ENCODE results near the gene BRWD1.
"Not testable (repeated sequence)": the region's sequence is repeated elsewhere in the genome, so short reads cannot be mapped to it uniquely, and the experiment has no call there.

The BRWD1 gene

GRCh38 chr21:39176271-39176709, 137.1 kb downstream of the BRWD1 start:
- DNase-seq (ENCODE audit: low read depth in 1 of 2, low spot score in 1 of 2): no peak

- DNase-seq (ENCODE audit: low read depth in 1 of 2, low spot score in 1 of 2): no peak
Observed at GRCh38 chr21:39175665-39176064, 137.8 kb downstream of the BRWD1 start.

DNA sequence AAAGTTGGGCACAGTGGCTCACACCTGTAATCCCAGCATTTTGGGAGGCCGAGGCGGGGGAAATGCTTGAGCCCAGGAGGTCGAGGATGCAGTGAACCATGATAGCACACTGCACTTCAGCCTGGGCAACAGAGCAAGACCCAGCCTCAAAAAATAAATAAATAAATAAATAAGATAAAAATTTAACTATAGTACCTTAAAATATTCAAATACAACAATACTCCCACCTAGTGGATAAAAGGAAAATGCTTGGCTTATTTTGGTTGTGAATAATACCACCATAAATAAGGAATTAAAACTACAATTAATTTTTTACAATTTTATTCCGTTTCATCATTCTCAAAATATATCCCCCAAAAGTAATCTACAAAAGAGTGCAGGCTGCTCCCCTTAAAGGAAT, 138.3 kb downstream of the BRWD1 start:
- no peak for DNase-seq (ENCODE audit: low read depth in 1 of 2, low spot score in 1 of 2)

- no peak for DNase-seq (ENCODE audit: low read depth in 1 of 2, low spot score in 1 of 2)
Observed at GRCh38 chr21:39173716-39174680, 139.4 kb downstream of the BRWD1 start.

GRCh38 chr21:39169906-39170305, 143.5 kb downstream of the BRWD1 start:
- DNase-seq (ENCODE audit: low read depth in 1 of 2, low spot score in 1 of 2): no peak

DNA sequence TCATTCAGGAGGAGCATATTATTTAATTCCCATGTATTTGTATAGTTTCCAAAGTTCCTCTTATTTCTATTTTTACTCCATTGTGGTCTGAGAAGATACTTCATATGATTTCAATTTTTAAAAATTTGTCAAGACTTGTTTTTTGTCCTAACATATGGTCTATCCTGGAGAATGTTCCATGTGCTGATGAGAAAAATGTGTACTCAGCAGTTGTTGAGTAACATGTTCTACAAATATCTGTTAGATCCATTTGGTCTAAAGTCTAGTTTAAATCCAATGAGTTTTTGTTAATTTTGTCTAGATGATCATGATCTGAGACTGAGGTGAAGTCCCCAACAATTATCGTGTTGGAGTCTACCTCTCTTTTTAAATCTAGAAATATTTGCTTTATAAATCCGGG, 144.6 kb downstream of the BRWD1 start:
- DNase-seq (ENCODE audit: low read depth in 1 of 2, low spot score in 1 of 2): no peak

DNA sequence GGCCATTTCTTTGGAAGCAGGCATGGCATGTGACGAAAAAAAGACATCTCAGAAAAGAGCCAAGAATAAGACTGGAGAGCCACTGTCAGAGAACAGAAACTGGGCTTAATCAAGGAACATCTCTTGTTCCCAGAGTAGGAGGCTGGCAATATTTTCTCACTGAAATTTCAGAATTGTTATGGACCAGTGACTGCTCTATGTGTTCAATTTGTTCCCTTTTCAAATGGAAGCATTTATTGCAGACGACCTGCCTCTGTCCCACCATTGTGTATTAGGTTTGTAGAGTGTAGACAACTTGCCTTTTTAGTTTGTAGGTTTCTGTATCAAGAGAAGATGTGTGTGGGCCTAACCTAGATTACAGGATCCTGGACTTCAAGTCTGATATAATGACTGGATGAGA, 148.9 kb downstream of the BRWD1 start:
- no peak for DNase-seq (ENCODE audit: low read depth in 1 of 2, low spot score in 1 of 2)

DNA sequence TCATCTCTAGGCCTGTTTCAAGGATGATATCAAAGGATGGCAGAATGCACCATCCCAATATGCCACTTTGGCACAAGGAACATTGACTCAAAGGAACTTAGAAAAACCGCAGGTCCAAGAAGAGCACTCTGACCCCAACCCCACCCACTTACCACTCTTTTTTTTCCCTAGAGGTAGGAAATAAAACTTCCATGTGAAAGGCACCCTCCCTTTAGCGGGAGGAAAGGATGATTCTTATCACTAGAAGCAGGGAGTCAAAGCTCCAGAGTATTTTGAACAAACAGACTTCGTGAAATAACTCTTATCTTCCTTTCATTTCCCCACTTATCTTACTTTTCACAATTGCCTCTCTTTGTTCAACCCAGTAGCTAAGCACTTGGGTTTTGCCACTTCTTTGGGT, 152.4 kb downstream of the BRWD1 start:
- no peak for DNase-seq (ENCODE audit: low read depth in 1 of 2, low spot score in 1 of 2)

DNA sequence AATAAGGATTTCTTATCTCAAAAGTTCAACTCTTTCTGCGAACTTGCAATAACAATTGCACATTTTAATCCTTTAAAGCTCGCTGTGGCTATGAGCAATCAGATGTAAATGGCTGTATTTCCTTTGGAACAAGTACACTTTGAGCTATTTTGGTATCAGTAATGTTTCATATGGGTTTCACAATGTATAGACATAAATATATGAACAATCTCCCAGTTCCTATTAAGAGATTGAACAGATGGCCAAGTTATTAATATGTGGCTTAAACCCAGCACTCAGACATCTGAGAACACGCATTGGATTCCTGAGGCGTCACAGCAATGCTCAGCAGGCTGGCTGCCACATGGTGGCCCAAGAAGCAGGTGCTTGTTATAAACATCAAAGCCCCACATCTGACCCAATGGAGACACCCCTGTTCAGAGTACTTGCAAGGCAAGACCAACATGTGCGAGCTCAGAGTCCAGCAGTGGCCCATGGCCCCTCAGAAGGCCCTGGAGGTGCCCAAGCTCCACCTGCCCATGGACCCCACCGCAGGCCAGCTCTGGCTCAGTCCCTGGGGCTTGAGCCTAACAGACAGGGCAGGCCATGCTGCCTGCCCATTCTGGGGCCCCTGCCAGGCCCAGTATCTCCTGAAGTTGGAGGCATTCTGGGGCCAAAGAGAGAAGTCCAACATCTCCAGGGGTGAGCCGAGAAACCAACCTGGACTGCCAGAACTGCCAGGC, 153.9 kb downstream of the BRWD1 start:
- no peak for DNase-seq (ENCODE audit: low read depth in 1 of 2, low spot score in 1 of 2)

DNA sequence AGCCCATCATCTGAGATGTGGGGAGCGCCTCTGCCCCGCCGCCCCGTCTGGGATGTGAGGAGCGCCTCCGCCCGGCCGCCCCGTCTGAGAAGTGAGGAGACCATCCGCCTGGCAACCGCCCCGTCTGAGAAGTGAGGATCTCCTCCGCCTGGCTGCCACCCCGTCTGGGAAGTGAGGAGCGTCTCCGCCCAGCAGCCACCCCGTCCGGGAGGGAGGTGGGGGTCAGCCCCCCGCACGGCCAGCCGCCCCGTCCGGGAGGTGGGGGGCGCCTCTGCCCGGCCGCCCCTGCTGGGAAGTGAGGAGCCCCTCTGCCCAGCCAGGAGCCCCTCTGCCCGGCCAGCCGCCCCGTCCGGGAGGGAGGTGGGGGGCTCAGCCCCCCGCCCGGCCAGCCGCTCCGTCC, 156.2 kb downstream of the BRWD1 start:
- DNase-seq (ENCODE audit: low read depth in 1 of 2, low spot score in 1 of 2): not testable (repeated sequence)

DNA sequence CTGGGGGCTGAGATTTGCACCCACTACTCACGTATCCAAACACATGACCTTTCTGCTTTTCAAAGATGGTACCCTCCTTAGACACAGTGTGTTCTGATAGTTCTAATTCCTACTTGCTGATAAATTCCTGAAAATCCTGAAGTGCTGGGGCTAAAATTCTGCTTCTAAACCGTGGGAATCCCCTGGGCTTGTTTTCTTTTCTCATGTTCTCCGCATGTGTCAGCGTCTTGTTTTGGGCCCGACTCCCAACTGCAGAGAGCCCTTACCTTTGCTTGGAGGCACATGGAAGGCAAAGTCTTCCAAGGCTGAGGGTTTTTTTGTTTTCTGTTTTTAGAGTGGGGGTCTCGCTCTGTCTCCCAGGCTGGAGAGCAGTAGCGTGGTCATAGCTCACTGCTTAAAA, 157.4 kb downstream of the BRWD1 start:
- no peak for DNase-seq (ENCODE audit: low read depth in 1 of 2, low spot score in 1 of 2)

DNA sequence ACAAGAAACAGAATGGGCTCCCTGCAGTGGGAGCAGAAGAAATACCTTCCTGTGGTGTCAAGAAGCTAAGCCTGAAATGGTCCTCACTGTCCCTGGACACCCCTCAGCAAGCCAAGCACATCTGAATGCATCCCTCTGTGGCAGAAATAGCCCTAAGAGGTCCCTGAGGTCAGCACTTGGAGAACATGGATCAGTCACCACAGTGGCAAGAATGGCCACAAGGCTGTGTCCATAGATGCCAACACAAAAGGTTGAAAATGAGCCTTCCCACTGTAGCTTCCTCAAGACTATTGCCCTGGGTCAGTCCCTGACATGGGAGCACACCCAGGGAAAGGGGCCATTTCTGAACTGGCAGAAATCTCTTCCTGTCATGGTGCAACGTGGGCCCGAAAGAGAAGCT, 157.9 kb downstream of the BRWD1 start:
- no peak for DNase-seq (ENCODE audit: low read depth in 1 of 2, low spot score in 1 of 2)

DNA sequence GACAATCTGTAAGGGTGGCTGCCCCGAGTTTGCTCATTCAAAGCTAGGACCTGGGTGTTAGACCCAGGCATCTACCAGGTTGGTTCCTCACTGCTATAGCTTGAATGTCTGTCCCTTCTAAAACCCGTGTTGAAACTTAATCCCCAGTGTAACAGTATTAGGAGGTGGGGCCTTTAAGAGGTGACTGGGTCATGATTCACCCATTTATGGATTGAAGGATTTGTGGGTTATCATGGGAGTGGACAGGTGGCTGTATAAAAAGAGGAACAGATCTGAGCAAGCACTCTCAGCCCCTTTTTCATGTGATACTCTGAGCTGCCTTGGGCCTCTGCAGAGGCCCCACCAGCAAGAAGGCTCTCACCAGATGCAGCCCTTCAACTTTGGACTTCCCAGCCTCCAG, 159.6 kb downstream of the BRWD1 start:
- DNase-seq (ENCODE audit: low read depth in 1 of 2, low spot score in 1 of 2): no peak

DNA sequence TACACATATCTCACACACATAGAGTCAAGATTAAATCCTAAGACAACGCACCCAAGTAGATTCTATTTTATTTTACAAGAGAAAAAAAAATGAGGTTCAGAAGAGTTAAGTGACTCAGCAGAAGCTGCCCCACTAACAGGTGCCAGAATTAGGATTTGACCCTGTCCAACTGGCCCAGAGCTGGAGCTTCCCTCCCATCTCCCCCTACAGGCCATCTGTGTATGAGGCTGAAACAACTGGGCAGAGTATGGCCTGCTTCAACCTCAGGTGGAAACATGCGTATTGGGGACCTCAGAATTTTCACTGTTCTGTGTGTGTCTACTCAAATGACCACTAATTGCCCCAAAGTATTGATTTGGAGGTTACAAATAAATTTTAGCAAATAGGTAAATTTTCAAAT, 160.1 kb downstream of the BRWD1 start:
- DNase-seq (ENCODE audit: low read depth in 1 of 2, low spot score in 1 of 2): no peak

DNA sequence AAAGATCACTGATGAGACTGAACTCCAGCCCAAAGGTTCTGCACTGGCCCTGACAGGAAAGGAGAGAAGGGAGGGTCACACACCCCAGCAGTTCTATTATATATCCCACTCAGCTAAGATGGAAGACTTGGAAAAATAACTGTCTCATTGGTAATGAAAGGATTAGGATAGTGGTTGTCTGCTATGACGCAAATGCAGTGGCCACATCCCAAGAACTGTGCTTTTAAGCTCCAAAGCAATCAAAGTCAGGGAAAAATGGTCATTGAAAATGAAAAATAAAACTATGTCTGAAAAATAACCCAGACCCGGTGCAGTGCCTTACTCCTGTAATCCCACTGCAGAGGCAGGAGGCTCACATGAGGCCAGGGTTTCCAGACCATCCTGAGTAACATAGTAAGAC, 161.2 kb downstream of the BRWD1 start:
- no peak for DNase-seq (ENCODE audit: low read depth in 1 of 2, low spot score in 1 of 2)

DNA sequence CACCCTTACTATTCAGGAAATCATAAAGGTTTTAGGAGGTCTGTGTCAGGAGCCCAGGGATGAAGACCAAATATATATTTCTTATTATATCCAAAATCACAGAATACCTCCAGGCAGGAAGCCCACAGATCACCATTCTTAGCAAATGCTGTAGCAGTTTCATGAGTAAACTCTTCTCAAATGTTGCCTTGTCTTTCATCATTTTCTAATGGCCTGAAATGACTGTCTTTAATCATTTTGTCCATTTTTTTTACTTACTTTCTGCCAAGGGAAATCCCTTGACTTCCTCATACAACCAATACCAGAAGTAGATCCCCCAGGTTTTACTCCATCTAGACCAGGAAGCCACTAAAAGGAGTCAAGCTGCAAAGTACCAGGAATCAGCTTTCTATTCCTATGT, 162.6 kb downstream of the BRWD1 start:
- DNase-seq (ENCODE audit: low read depth in 1 of 2, low spot score in 1 of 2): no peak

DNA sequence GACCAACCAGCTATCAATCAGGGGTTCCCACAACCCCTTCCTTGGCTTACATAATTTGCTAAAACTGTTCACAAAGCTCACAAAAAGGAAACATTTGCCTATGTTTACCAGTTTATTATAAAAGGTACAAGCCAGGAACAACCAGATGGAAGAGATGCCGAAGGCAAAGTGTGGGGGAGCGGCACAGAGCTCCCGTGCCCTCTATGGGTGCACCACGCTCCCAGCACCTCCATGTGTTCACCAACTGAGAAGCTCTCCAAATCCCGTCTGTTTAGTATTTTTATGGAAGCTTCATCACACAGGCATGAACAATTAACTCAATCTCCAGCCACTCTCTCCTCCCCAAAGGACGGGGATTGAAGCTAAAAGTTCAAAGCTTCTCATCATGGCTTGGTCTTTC, 163.1 kb downstream of the BRWD1 start:
- DNase-seq (ENCODE audit: low read depth in 1 of 2, low spot score in 1 of 2): no peak

DNA sequence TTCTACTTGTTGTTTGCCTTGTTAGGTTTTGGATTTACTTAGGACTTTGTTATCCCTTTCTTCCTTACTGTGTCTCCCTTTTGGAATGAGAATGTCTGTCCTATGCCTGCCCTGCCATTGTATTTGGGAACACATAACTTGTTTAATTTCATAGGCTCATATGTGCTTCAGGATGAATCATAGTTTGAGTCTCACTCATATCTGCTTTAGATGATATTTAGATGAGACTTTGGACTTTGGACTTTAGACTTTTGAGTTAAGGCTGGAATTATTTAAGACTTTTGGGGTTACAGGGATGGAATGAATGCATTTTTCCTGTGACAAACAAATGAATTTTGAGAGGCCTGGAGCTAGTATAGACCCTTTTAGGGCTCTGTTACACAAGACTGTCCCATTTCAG, 163.6 kb downstream of the BRWD1 start:
- no peak for DNase-seq (ENCODE audit: low read depth in 1 of 2, low spot score in 1 of 2)

DNA sequence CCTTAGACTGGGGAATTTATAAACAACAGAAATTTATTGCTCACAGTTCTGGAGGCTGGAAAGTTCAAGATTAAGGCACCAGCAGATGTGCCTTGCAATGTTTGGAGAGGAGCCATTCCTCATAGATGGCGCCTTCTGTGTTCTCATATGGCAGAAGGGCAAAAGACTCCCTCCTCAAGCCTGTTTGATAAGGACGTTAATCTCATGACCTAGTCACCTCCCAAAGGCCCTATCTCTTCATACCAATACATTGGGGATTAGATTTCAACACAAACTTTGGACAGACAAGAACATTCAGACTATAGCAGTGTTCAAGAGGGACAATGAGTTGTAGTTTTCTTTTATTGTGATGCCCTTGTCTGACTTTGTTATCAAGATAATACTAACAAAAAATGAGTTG, 164.5 kb downstream of the BRWD1 start:
- no peak for DNase-seq (ENCODE audit: low read depth in 1 of 2, low spot score in 1 of 2)

GRCh38 chr21:39144191-39144590, 169.2 kb downstream of the BRWD1 start:
- DNase-seq (ENCODE audit: low read depth in 1 of 2, low spot score in 1 of 2): no peak

GRCh38 chr21:39142972-39143371, 170.5 kb downstream of the BRWD1 start:
- no peak for DNase-seq (ENCODE audit: low read depth in 1 of 2, low spot score in 1 of 2)

- DNase-seq (ENCODE audit: low read depth in 1 of 2, low spot score in 1 of 2): no peak
Observed at GRCh38 chr21:39141502-39141901, 171.9 kb downstream of the BRWD1 start.
